DMS153 treated with DMSO at 0.1 percent for 48 hours (cell line): ENCODE data around the gene FBLN7.

Source experiments
- DNase-seq: peaks from one replicate; lab custom pipeline; 2025; ENCODE audit not compliant: unreplicated experiment; lab: John Stamatoyannopoulos, UW

FBLN7 gene

GRCh38 chr2:112229348-112229747 lies 91.2 kb downstream of the FBLN7 start:
- DNase-seq: peak; percentile 76

GRCh38 chr2:112230371-112230770 lies 92.2 kb downstream of the FBLN7 start:
- DNase-seq: no peak
